ENCODE data around the gene KDM4B. TPM values are rescaled to one million over a fixed set of nuclear protein-coding genes. Genes with fewer than 3 reads are reported as not detected.

The KDM4B gene
- total and polyA plus RNA-seq, 9 donors: 5.2 to 62.9 (median 46.4) TPM

DNA sequence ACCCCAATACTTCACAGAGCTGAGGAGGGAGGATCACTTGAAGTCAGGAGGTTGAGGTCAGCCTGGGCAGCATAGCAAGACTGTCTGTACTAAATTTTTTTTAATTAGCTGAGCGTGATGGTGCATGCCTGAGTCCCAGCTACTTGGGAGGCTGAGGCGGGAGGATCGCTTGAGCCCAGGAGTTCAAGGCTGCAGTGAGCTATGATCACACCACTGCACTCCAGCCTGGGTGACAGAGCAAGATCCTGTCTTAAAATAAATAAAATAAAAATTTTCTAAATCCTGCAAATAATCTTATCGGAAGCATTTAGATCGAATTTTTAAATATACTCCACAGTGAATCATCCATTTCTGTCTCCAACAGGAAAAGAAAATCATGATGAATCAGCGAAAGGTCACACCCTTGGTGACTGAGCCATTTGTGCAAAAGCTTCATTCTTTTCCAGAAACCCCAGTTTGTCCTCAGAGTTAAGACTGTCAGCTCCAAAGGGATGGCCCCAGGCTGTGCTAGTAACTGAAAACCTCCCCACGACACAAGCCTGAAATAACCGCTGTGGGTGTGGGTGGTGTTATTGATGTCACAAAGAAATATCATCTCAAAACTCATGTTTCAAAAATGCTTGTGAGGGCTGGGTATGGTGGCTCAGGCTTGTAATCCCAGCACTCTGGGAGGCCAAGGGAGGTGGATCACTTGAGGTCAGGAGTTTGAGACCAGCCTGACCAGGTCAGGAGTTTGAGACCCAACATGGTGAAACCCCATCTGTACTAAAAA lies 204.1 kb downstream of the KDM4B start:
- intact Hi-C loops (cut with DNase I): no loop called here
- no peaks in the 10 kb centered on the region for H3K27me3 ChIP-seq
- no peak overlapping the region for H3K4me3 ChIP-seq
- no peak for DNase-seq
- no peak overlapping the region for H3K27ac ChIP-seq
- 46 to 53% (median 48%) methylated on average over 8 of the region's 8 CpGs for WGBS, 3 donors
- no peaks in the 10 kb centered on the region for H3K9me3 ChIP-seq
- TF ChIP-seq POLR2A (IDR thresholded peaks at IDR 0.05) (no peak), CTCF (IDR thresholded peaks at IDR 0.05) (no peak)
- H3K4me1 ChIP-seq (ENCODE audit: insufficient read depth): no peaks in the 10 kb centered on the region
- no peaks in the 10 kb centered on the region for H3K36me3 ChIP-seq

- TF ChIP-seq POLR2A (IDR thresholded peaks at IDR 0.05) (no peak), CTCF (IDR thresholded peaks at IDR 0.05) (no peak), EP300 (IDR thresholded peaks at IDR 0.05) (no peak)
- Histone ChIP-seq H3K4me1 (ENCODE audit: insufficient read depth) (no peaks in the 10 kb centered on the region), H3K27me3 (no peaks in the 10 kb centered on the region), H3K36me3 (no peaks in the 10 kb centered on the region), H3K9me3 (no peaks in the 10 kb centered on the region), H3K27ac (no peak overlapping the region), H3K4me3 (no peak overlapping the region)
- no peak for DNase-seq
- 71 to 78% (median 71%) methylated on average over 12 of the region's 12 CpGs for WGBS, 3 donors
- intact Hi-C loops (cut with DNase I): no loop called here
Observed at GRCh38 chr19:5173993-5174392, 205.1 kb downstream of the KDM4B start.

DNA sequence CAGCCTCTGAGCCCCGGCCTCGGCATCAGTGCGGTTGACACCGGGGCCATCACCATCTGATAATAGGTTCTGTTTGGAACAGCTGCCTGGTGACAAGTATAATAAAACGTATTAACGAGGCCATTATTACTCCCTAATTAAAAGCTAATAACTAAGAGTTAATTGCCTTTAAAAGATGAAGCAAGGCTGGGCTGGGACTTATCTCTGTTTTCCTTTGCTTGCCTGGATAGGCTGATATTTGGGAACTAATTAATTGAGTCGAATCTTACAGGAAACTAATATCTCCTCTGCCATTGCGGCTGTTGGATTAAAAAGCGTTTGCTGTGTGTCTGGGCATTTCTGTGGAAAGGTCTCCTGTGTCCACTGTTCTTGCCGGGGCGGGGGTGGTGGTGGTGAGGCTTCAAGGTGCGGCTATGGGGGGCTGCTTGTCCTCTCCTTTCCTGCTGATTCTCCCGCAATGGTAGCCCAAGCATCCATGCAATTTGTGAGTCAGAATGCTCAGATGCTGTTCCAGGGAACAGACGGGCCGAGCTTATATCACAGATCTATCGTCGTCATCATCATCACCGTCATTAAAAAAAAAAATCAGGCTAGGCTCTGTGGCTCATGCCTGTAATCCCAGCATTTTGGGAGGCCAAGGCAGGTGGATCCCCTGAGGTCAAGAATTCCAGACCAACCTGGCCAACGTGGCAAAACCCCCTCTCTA lies 209.0 kb downstream of the KDM4B start:
- no peak overlapping the region for H3K4me3 ChIP-seq
- H3K27me3 ChIP-seq: no peaks in the 10 kb centered on the region
- WGBS, 3 donors: 58 to 68% (median 63%) methylated on average over 19 of the region's 19 CpGs
- H3K36me3 ChIP-seq: no peaks in the 10 kb centered on the region
- no peak overlapping the region for H3K27ac ChIP-seq
- no peaks in the 10 kb centered on the region for H3K9me3 ChIP-seq
- no peaks in the 10 kb centered on the region for H3K4me1 ChIP-seq (ENCODE audit: insufficient read depth)
- TF ChIP-seq POLR2A (IDR thresholded peaks at IDR 0.05) (no peak), EP300 (IDR thresholded peaks at IDR 0.05) (no peak), CTCF (IDR thresholded peaks at IDR 0.05) (no peak)
- intact Hi-C loops (cut with DNase I): loop anchor here in 1 of 4 donors (5.0 kb wide), 1 partner anchor 1306 kb away; no protein-coding TSS in a partner anchor
- no peak for DNase-seq

DNA sequence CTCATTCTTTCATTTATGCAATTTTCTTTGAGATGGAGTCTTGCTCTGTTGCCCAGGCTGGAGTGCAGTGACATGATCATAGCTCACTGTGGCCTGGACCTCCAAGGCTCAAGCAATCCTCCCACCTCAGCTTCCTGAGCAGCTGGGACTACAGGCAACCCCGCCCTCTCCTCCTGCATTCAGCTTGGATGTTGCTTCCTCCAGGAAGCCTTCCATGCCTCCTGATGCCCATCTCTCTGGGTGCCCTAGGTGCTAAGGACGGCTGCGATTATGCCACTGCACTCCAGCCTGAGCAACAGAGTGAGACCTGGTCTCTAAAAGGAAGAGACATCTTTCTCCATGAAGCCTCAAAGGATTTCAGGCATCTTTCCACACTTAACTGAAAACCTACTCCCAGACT lies 209.9 kb downstream of the KDM4B start:
- intact Hi-C loops (cut with DNase I): loop anchor here in 1 of 4 donors (5.0 kb wide), 1 partner anchor 1307 kb away; no protein-coding TSS in a partner anchor
- WGBS, 3 donors: 90 to 94% (median 91%) methylated on average over 3 of the region's 3 CpGs
- H3K9me3 ChIP-seq: no peaks in the 10 kb centered on the region

More for the DNA sequence above, 209.9 kb downstream of the KDM4B start:
- Histone ChIP-seq H3K27me3 (no peaks in the 10 kb centered on the region), H3K4me1 (ENCODE audit: insufficient read depth) (no peaks in the 10 kb centered on the region), H3K36me3 (no peaks in the 10 kb centered on the region), H3K4me3 (no peak overlapping the region), H3K27ac (no peak overlapping the region)
- TF ChIP-seq EP300 (IDR thresholded peaks at IDR 0.05): no peak
- TF ChIP-seq CTCF (IDR thresholded peaks at IDR 0.05): no peak
- no peak for TF ChIP-seq POLR2A (IDR thresholded peaks at IDR 0.05)
- no peak for DNase-seq
